Measurements from ENCODE around the gene COLQ.
"Not testable (repeated sequence)": the region's sequence is repeated elsewhere in the genome, so short reads cannot be mapped to it uniquely, and the experiment has no call there.

Gene COLQ

DNA sequence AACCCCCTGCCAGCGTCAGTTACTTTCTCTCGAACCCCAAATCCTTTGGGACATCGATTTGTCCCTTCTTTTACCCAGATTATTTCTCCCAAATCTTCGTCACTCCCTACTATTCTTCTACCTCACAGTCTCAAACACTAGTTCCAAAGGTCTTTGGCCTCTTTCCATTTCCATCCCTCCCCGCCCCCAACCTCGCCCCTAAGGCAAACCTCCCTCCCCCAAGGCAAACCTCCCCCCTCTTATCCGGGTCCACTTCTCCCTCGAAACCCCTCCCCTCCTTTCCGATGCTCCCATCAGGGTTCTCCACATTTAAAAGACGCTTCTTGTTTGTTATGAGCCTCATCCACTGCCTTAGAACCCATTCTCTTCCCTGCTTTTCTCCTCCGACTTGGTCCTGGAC, 93.5 kb downstream of the COLQ start:
- in situ Hi-C loops (cut with HindIII; ENCODE audit: low sequenced_read_pairs), result no loop called here
- TF ChIP-seq, protein P1, sequence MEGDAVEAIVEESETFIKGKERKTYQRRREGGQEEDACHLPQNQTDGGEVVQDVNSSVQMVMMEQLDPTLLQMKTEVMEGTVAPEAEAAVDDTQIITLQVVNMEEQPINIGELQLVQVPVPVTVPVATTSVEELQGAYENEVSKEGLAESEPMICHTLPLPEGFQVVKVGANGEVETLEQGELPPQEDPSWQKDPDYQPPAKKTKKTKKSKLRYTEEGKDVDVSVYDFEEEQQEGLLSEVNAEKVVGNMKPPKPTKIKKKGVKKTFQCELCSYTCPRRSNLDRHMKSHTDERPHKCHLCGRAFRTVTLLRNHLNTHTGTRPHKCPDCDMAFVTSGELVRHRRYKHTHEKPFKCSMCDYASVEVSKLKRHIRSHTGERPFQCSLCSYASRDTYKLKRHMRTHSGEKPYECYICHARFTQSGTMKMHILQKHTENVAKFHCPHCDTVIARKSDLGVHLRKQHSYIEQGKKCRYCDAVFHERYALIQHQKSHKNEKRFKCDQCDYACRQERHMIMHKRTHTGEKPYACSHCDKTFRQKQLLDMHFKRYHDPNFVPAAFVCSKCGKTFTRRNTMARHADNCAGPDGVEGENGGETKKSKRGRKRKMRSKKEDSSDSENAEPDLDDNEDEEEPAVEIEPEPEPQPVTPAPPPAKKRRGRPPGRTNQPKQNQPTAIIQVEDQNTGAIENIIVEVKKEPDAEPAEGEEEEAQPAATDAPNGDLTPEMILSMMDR (IDR thresholded peaks at IDR 0.05; ENCODE audit: low read depth, low read length), result no peak
- H3K4me3 ChIP-seq (ENCODE audit: low read depth, low read length), result peak overlapping the region; percentile 85
- DNase-seq (ENCODE audit: low read depth, low spot score), result no peak

DNA sequence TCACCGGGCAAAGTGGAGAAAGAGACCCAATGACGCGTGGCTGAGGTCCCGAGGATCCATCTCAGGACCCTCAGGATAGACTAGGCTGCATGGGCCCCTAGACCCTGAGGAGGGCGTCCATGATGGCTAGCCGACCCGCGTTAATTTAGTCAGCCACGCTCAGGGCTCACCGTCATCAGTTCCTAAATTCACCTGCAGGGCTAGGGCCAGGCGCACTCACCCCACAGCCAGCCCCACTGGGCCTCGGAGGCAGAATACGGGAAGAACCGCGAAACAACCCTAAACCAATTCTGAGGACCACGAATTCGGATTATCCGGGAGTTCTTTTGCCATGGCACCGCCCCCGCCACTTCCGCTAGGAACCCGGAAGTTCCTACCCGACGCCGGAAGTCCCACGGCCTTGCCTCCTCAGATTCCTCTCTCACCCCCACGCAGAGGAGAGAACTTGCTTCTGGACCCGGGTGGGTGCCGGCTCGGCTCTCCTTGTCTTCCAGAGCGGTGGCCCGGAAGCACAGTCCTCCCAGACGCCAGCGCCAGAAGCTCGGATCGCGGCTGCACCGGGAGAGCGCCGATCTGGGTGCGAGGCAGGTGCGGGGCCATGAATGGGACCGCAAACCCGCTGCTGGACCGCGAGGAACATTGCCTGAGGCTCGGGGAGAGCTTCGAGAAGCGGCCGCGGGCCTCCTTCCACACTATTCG, 94.2 kb downstream of the COLQ start, which contains the start of the genes EAF1 and METTL6:
Gene EAF1, plus strand, starts transcription at position 417 of the 699 bp plus-strand sequence. Its CDS starts 182 bp downstream, at position 599.
Gene METTL6, minus strand, starts transcription at position 363 of the 699 bp plus-strand sequence. CDS start 1,033 bp downstream, outside the sequence.
- in situ Hi-C loops (cut with HindIII; ENCODE audit: low sequenced_read_pairs), result no loop called here
- peak; percentile 76 for DNase-seq (ENCODE audit: low read depth, low spot score)
- TF ChIP-seq, protein P1 (IDR thresholded peaks at IDR 0.05; ENCODE audit: low read depth, low read length), result peak; percentile 11
- peak within 1 kb of the TSS; percentile 85 for H3K4me3 ChIP-seq (ENCODE audit: low read depth, low read length)

DNA sequence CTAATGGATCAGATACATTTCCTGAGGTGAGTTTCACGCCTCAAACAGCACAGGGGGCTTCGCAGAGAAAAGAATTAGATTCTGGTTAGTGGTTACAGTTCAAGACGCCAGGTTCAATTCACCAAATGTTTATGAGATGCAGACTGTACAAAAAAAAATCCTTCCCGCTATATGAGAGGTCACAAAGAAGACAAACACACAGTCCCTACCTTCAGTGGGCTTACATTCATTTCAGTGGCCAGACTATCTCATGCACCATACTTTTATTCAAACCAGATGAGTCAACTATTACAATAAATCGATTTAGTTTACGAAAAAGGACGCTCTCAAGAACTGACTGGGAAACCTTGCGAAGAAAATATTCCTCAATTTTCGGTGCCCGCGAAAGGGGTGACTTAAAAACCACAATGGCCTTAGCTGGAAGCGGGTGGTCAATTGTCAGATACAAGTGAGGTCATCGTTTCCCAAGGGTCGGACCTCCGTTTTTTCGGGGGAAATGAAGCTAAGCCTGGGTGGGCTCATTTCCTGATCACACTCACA, 94.9 kb downstream of the COLQ start:
- in situ Hi-C loops (cut with HindIII; ENCODE audit: low sequenced_read_pairs), result no loop called here
- no peak for DNase-seq (ENCODE audit: low read depth, low spot score)
- TF ChIP-seq, protein P1 (IDR thresholded peaks at IDR 0.05; ENCODE audit: low read depth, low read length), result no peak
- peak overlapping the region; percentile 85 for H3K4me3 ChIP-seq (ENCODE audit: low read depth, low read length)

DNA sequence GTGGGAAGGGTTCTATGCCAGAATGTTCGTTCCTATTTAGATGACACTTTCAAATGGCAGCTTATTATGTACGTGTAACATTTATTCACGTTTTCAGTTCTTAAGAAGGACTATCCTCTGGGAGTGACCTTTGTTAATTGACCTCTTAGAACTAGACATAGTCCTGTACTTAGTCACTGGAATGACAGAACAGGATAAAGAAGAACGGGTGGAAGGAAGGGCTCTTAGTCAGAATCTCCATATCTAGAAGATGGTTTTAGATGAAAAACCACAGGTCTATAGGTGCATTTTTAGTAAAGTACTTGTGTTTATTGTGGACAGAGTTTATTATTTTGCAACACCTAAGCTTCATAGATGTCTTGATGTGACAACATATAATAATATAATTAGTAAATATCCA, 100.6 kb downstream of the COLQ start:
- H3K4me3 ChIP-seq (ENCODE audit: low read depth, low read length), result no peak overlapping the region
- in situ Hi-C loops (cut with HindIII; ENCODE audit: low sequenced_read_pairs), result no loop called here
- TF ChIP-seq, protein P1 (IDR thresholded peaks at IDR 0.05; ENCODE audit: low read depth, low read length), result no peak
- no peak for DNase-seq (ENCODE audit: low read depth, low spot score)

DNA sequence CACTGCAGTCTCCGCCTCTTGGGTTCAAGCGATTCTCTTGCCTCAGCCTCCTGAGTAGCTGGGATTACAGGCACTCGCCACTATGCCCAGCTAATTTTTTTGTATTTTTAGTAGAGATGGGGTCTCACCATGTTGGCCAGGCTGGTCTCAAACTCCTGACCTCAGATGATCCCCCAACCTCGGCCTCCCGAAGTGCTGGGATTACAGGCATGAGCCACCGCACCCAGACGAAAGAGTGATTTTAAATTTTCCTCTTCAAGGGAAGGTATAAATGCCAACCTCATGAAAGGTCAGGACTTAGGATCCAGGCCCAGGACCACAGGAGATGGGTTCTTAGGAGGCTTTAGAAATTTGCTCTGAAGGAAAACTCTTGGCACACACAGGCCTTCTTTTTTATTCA, 110.5 kb downstream of the COLQ start:
- in situ Hi-C loops (cut with HindIII; ENCODE audit: low sequenced_read_pairs); DNase-seq (ENCODE audit: low read depth, low spot score); H3K4me3 ChIP-seq (ENCODE audit: low read depth, low read length): not testable (repeated sequence)

DNA sequence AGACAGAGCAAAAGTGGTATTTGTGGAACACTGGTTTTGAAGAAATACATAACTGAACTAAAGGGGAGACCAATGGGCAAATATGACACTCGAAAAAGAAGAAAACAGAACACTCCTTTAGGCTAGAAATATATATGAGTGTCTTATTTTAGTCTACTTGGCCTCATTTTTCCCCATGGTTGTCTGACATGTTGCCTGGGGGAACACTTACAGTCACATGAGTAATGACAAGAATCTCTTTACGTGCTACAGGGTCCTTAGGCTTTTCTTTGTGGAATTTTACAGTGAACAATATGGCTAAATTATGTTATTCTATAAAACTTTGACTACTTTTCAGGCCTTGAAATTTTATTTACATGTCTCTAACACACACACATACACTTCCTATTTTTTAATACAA, 111.7 kb downstream of the COLQ start:
- TF ChIP-seq, protein P1 (IDR thresholded peaks at IDR 0.05; ENCODE audit: low read depth, low read length), result no peak
- H3K4me3 ChIP-seq (ENCODE audit: low read depth, low read length), result no peak overlapping the region
- no peak for DNase-seq (ENCODE audit: low read depth, low spot score)
- in situ Hi-C loops (cut with HindIII; ENCODE audit: low sequenced_read_pairs), result no loop called here

DNA sequence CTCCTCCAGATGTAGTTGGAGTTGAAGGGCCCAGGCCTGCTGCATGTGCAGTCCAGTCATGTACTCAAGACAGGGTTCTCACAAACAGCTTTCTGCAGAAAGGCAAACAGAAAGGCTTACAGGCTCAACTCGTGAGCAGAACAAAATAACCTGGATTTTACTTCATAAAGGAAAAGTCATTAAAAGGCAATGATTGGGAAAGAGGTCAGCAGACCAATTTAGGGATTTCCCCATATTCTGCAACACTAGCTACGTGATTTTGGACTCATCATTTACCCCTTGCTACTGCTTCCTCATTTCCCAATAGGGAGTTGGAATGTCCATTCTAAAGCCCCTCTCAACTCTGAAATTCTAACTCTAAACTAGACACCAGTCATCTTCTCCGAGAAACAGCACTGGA, 112.3 kb downstream of the COLQ start:
- DNase-seq (ENCODE audit: low read depth, low spot score), result no peak
- in situ Hi-C loops (cut with HindIII; ENCODE audit: low sequenced_read_pairs), result no loop called here
- H3K4me3 ChIP-seq (ENCODE audit: low read depth, low read length), result no peak overlapping the region
- TF ChIP-seq, protein P1 (IDR thresholded peaks at IDR 0.05; ENCODE audit: low read depth, low read length), result no peak
